Gastroesophageal sphincter (tissue), 3 donors: ENCODE data around the gene LINGO3.

Experiments
- CTCF ChIP-seq, 4 experiments: fragments of 200-600 bp in 2 of 4; fragments of 450-650 bp in 2 of 4; sonication (generic) in 1 of 4; IDR thresholded peaks; one replicate each; pipeline ENCODE4 v1.5.1; 2017 to 2019; ENCODE audit warnings: antibody characterized with exemption in 4 of 4, mild to moderate bottlenecking in 2 of 4, moderate library complexity in 2 of 4
- POLR2AphosphoS5 ChIP-seq: sonication (generic); formaldehyde crosslinking; IDR thresholded peaks from one replicate; pipeline ENCODE4 v1.6.1; 2017; ENCODE audit warnings: antibody characterized with exemption

GRCh38 chr19:2327773-2328400 lies 19.9 kb upstream of the LINGO3 start:
- TF ChIP-seq CTCF (IDR thresholded peaks at IDR 0.05) (no peak), POLR2AphosphoS5 (no peak)
